ENCODE measurements around the gene PROCR.

Gene PROCR

DNA sequence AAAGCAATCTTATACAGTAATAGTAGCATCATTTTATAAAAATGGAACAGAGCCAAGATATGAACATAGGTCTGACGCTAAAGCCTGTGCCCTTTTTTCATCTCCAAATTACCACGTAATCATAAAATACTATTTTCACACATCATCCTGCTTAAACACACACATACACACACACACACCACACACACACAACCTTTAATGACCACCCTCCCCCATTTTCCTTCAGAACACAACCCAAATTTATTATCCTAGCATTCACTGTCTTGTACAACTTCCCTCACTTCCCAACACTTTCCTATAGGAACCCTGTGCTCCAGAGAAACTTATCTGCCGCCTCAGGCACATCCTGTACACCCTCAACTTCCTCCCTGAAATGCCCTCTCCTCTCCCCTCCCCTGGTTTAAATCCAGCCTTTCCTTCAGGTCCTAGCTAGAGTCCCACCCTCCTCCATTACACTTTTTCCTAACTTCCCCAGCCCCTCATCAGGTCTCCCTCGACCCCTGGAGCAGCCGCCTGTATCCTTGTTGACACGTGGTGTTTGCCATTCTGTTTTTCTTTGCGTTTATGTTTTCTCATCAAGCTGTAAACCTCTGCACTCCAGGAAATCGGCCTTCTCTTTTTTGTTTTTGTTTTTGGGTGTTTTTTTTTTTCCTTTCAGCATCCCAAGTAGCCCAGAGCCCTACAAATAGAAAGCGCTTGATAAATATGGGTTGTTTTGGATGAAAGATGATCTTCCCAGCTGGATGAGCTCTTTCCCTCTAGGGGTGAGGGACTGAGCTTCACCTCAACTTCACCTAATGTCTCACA is 53.6 kb downstream of the PROCR start:
- TF ChIP-seq, protein P1, sequence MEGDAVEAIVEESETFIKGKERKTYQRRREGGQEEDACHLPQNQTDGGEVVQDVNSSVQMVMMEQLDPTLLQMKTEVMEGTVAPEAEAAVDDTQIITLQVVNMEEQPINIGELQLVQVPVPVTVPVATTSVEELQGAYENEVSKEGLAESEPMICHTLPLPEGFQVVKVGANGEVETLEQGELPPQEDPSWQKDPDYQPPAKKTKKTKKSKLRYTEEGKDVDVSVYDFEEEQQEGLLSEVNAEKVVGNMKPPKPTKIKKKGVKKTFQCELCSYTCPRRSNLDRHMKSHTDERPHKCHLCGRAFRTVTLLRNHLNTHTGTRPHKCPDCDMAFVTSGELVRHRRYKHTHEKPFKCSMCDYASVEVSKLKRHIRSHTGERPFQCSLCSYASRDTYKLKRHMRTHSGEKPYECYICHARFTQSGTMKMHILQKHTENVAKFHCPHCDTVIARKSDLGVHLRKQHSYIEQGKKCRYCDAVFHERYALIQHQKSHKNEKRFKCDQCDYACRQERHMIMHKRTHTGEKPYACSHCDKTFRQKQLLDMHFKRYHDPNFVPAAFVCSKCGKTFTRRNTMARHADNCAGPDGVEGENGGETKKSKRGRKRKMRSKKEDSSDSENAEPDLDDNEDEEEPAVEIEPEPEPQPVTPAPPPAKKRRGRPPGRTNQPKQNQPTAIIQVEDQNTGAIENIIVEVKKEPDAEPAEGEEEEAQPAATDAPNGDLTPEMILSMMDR (conservative IDR thresholded peaks at IDR 0.05; ENCODE audit: low read length) = no peak
- DNase-seq (ENCODE audit: low read depth) = no peak
- no peak overlapping the region for H3K4me3 ChIP-seq (ENCODE audit: low read length)

DNA sequence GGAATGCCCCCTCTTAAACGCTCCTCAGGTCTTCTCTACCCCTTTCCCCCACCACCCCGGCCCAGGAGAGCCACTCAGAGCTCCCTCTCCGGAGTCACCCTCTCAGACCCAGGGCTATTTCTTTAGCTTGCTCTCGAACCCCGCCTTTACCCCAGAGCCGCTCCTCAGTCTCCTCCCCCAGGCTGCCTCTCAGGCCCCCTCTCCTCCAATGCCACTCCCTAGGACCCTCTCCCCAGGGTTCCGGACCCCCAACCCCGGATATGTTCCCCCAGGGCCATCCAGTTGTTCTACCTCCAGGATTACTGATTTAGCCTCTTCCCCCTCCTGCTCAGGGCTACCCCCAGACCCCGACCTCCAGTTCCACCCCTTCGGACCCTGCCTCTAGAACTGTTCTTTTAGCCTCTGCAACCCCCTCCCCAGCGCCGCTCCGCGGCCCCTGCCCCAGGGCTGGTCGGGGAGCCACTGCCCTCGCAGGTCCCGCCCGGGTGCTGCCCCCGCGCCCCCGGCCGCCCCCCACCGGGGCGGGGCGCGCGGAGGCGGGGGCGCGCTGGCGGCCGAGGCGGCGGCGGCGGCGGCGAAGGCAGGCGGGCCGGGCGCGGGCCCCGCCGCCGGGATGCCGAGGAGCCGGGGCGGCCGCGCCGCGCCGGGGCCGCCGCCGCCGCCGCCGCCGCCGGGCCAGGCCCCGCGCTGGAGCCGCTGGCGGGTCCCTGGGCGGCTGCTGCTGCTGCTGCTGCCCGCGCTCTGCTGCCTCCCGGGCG is 54.4 kb downstream of the PROCR start, which contains the start of gene MMP24:
Gene MMP24, plus strand, starts transcription at position 565 of the 758 bp plus-strand sequence. Its CDS starts 49 bp downstream, at position 614.
- TF ChIP-seq, protein P1 (conservative IDR thresholded peaks at IDR 0.05; ENCODE audit: low read length) = no peak
- peak within 1 kb of the TSS; percentile 36 for H3K4me3 ChIP-seq (ENCODE audit: low read length)
- DNase-seq (ENCODE audit: low read depth) = no peak

All from AG10803 (cell line).